BE2C (cell line): ENCODE results near the gene SYT17.
A peak's percentile ranks its signal among the peaks of the same experiment; 100 is the strongest.

Experiments used
- DNase-seq: peaks from one replicate; pipeline ENCODE4 v3.0.0-alpha.2; 2020
- H3K27me3 ChIP-seq: fragments of 250-450 bp; sonication (Bioruptor Pico); 2 replicates; pipeline ENCODE4 v1.5.1; 2020; ENCODE audit warnings: mild to moderate bottlenecking
- H3K36me3 ChIP-seq: fragments of 250-450 bp; sonication (Bioruptor Pico); 2 replicates; pipeline ENCODE4 v1.5.1; 2020; ENCODE audit warnings: mild to moderate bottlenecking
- H3K4me1 ChIP-seq: fragments of 250-450 bp; sonication (Bioruptor Pico); 2 replicates; pipeline ENCODE4 v1.5.1; 2020
- H3K4me3 ChIP-seq: 2 replicates; pipeline ENCODE4 v1.5.1; 2011; ENCODE audit warnings: low read depth, low read length
- H3K9me3 ChIP-seq: fragments of 250-450 bp; sonication (Bioruptor Pico); 2 replicates; pipeline ENCODE4 v1.5.1; 2020
- TF ChIP-seq, protein P1 (sequence below): IDR thresholded peaks from 2 replicates; pipeline ENCODE4 v1.5.1; 2012; ENCODE audit warnings: mild to moderate bottlenecking, low read depth, low read length

SYT17 gene

DNA sequence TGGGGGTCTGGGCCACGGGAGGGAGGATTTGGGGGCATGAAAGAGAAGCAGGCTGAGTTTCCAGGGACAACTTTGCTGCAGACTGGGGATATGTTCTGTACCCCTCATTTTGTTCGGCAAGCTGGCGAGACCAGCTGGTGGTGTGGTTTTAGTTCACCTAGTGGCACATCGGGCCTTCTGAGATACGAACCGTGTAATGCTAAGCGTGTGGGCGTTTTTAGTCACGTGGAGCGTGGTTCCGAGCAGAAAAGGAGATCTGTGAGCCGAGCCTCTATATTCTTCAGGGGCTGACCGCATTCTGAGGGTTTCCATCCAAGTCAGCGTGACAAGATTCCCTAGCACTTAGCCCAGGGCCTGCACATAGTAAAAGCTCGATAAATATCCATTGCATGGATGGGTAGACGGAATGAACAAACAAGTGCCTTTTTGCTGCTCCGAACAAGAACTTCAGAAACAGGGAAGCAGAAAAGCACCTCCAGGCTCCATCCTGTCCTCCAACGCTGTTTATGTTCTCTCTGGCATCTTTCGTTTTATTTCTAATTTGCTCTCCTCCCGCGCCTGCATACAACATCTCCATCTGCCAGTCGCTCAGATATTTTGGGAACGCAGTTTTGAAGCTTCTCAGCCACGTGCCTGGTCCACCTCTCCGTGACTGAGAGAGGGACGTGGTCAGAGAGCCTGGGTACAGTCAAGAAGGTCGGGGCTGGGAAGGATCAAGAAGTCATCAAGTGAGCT is 5.8 kb downstream of the SYT17 start:
- Histone ChIP-seq H3K36me3 (no peaks in the 10 kb centered on the region), H3K27me3 (0 out of 2 replicates have a peak, but pooled peaks cover 4% of the 10 kb centered on the region), H3K4me3 (no peak overlapping the region), H3K4me1 (no peaks in the 10 kb centered on the region), H3K9me3 (no peaks in the 10 kb centered on the region)
- DNase-seq = no peak
- TF ChIP-seq, protein P1, sequence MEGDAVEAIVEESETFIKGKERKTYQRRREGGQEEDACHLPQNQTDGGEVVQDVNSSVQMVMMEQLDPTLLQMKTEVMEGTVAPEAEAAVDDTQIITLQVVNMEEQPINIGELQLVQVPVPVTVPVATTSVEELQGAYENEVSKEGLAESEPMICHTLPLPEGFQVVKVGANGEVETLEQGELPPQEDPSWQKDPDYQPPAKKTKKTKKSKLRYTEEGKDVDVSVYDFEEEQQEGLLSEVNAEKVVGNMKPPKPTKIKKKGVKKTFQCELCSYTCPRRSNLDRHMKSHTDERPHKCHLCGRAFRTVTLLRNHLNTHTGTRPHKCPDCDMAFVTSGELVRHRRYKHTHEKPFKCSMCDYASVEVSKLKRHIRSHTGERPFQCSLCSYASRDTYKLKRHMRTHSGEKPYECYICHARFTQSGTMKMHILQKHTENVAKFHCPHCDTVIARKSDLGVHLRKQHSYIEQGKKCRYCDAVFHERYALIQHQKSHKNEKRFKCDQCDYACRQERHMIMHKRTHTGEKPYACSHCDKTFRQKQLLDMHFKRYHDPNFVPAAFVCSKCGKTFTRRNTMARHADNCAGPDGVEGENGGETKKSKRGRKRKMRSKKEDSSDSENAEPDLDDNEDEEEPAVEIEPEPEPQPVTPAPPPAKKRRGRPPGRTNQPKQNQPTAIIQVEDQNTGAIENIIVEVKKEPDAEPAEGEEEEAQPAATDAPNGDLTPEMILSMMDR = no peak

DNA sequence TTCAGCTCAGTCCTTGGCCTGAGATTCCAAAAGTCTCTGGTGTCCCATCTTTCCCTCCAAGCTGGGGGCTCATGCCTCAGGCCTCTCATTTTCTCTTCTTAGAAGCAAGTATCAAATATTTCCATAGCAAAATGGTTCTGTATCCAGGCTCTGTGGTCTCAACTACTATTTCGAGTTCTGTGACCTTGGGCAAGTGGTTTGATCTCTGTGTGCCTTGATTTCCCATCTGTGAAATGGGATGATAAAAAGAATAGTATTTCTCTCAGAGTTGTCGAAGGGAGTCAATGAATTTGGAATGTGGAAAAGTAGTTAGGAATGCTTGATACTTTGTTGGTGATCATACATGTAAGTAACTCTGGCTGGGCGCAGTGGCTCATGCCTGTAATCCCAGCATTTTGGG is 6.4 kb downstream of the SYT17 start:
- H3K9me3 ChIP-seq = no peaks in the 10 kb centered on the region
- 0 out of 2 replicates have a peak, but pooled peaks cover 1% of the 10 kb centered on the region for H3K27me3 ChIP-seq
- H3K36me3 ChIP-seq = no peaks in the 10 kb centered on the region
- no peaks in the 10 kb centered on the region for H3K4me1 ChIP-seq
- no peak overlapping the region for H3K4me3 ChIP-seq
- TF ChIP-seq, protein P1 = no peak
- no peak for DNase-seq

DNA sequence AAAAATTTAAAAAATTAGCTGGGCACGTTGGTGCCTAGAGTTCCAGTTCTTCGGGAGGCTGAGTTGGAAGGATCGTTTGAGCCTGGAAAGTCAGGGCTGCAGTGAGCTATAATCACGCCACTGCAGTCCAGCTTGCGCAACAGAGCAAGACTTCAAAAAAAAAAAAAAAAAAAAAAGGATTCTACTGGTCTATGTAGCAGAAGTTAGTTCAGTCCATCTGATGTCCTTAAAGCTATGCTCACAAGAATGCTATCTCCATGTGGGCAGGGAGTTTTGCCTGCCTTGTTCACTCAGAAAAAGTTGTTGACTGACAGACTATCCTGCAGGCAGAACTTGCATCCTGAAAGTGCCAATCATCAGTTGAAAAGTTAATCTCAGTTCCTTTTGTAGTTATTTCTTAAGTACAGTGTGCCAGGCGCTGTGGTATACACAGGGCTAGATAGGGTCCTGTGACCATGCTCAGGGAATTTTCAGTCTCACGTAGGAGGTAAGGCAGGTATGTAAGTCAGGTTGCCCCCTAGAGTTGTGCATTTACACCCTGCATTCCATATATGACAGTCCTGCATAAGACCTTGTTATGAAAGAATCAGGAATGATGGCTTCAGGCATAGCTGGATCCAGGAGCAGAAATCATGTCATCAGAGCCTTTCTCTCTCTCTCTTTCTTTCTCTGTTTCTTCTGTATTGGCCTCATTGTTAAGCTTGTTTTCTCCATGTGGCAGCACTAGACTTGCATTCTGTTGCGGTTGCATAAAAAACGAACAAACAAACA is 7.6 kb downstream of the SYT17 start:
- DNase-seq = no peak
- Histone ChIP-seq H3K4me3 (no peak overlapping the region), H3K36me3 (no peaks in the 10 kb centered on the region), H3K9me3 (no peaks in the 10 kb centered on the region), H3K27me3 (no peaks in the 10 kb centered on the region), H3K4me1 (no peaks in the 10 kb centered on the region)
- TF ChIP-seq, protein P1 = no peak

DNA sequence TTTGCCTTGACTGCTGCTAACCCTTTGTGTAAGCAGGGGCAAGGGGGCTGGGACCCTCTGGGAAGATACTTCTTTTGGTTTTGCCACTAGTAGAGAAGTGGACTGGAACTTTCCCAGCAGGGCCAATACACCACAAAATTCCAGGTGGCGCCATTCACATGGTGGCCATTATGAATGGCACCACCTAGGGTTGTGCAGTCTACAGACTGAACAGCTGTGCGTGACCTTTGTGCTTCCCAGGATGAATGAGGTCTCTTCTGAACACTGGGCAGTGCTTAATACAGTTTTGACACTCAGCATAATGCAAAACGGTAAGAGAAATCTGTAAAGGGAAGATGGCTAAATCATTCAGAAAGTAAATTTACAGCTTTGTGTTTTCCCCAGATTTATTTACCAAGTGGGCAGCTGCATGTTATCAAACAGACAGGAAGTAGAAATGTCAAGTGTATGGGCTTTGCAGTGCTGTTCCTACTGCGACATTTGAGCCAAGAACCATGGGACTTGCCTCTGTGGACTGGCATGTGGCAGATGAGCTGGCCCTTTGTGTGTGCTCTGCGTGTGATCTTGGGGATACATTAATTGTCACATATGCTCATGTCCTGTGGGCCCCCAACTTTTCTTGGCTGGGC is 9.2 kb downstream of the SYT17 start:
- Histone ChIP-seq H3K4me1 (no peaks in the 10 kb centered on the region), H3K4me3 (no peak overlapping the region), H3K9me3 (no peaks in the 10 kb centered on the region), H3K27me3 (no peaks in the 10 kb centered on the region), H3K36me3 (no peaks in the 10 kb centered on the region)
- TF ChIP-seq, protein P1 = 0 out of 2 replicates have a peak, but pooled peaks have one; percentile 7
- no peak for DNase-seq

DNA sequence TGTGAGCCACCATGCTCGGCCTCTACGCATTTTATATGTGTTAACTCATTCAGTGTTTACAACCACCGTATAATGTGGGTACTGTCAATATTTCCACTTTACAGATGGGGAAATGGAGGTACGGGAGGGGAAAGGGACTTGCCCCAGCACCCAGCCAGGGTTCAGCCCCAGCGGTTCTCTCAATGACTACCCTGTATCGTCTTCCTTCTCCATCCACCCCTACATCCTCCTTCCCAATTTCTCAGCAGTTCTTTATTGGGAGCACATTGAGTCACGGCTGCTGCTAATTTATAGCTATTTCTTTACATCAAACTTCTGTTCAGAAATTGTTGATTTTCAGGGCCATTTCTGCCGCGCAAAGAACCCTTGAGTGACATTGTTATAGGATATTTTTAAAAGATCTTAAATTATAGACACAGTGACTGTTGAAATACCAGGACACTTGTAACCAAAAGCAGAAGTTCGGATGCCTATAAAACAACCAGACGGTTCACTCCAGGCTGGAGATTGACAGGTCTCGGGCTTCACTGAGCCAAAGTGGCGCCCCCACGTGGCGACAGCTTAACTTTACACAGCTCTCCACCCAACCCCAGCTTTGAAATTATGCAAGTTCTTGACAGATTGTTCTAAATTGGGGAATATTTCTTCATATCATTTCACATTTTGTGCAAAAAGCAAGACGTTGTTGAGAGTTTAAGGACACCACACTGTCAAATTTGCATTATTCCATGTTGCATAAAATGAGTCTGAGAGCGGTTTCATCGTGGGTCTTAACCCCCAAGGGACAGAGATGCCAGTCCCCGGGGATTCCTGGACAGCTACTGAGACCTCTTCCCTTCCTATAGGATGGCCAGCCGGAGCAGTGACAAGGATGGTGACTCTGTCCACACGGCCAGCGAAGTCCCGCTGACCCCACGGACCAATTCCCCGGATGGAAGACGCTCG is 11.8 kb downstream of the SYT17 start:
- TF ChIP-seq, protein P1 = peak; percentile 55
- Histone ChIP-seq H3K4me3 (no peak overlapping the region), H3K9me3 (no peaks in the 10 kb centered on the region), H3K27me3 (no peaks in the 10 kb centered on the region), H3K36me3 (no peaks in the 10 kb centered on the region), H3K4me1 (no peaks in the 10 kb centered on the region)
- peak; percentile 59 for DNase-seq
